Measurements from ENCODE around the gene EPS8L3.

Gene EPS8L3

GRCh38 chr1:109794319-109795132 lies 30.8 kb upstream of the EPS8L3 start:
- Histone ChIP-seq H3K36me3 (ENCODE audit: control insufficient read depth, insufficient read depth, low read length) (no peaks in the 10 kb centered on the region), H3K27me3 (replicated peaks; ENCODE audit: control insufficient read depth, insufficient read depth, low read length) (no peaks in the 10 kb centered on the region), H3K4me3 (replicated peaks; ENCODE audit: low read depth, low read length) (no peak overlapping the region)
- TF ChIP-seq CTCF (IDR thresholded peaks at IDR 0.05; ENCODE audit: insufficient read depth, low read length, poor library complexity, severe bottlenecking), result no peak
- no peak for DNase-seq (ENCODE audit: extremely low read depth, insufficient read length)

GRCh38 chr1:109793486-109794318 lies 30.0 kb upstream of the EPS8L3 start:
- no peak for DNase-seq (ENCODE audit: extremely low read depth, insufficient read length)
- H3K27me3 ChIP-seq (replicated peaks; ENCODE audit: control insufficient read depth, insufficient read depth, low read length), result no peaks in the 10 kb centered on the region
- no peak for TF ChIP-seq CTCF (IDR thresholded peaks at IDR 0.05; ENCODE audit: insufficient read depth, low read length, poor library complexity, severe bottlenecking)
- no peak overlapping the region for H3K4me3 ChIP-seq (replicated peaks; ENCODE audit: low read depth, low read length)
- no peaks in the 10 kb centered on the region for H3K36me3 ChIP-seq (ENCODE audit: control insufficient read depth, insufficient read depth, low read length)

- no peak overlapping the region for H3K4me3 ChIP-seq (replicated peaks; ENCODE audit: low read depth, low read length)
- H3K27me3 ChIP-seq (replicated peaks; ENCODE audit: control insufficient read depth, insufficient read depth, low read length), result no peaks in the 10 kb centered on the region
- no peak for DNase-seq (ENCODE audit: extremely low read depth, insufficient read length)
- no peak for TF ChIP-seq CTCF (IDR thresholded peaks at IDR 0.05; ENCODE audit: insufficient read depth, low read length, poor library complexity, severe bottlenecking)
- H3K36me3 ChIP-seq (ENCODE audit: control insufficient read depth, insufficient read depth, low read length), result no peaks in the 10 kb centered on the region
Measured at GRCh38 chr1:109793089-109793485, 29.4 kb upstream of the EPS8L3 start.

- Histone ChIP-seq H3K4me3 (replicated peaks; ENCODE audit: low read depth, low read length) (no peak overlapping the region), H3K27me3 (replicated peaks; ENCODE audit: control insufficient read depth, insufficient read depth, low read length) (no peaks in the 10 kb centered on the region), H3K36me3 (ENCODE audit: control insufficient read depth, insufficient read depth, low read length) (no peaks in the 10 kb centered on the region)
- TF ChIP-seq CTCF (IDR thresholded peaks at IDR 0.05; ENCODE audit: insufficient read depth, low read length, poor library complexity, severe bottlenecking), result no peak
- no peak for DNase-seq (ENCODE audit: extremely low read depth, insufficient read length)
Measured at GRCh38 chr1:109792056-109792831, 28.5 kb upstream of the EPS8L3 start.

- no peak overlapping the region for H3K4me3 ChIP-seq (replicated peaks; ENCODE audit: low read depth, low read length)
Measured at GRCh38 chr1:109791495-109792043, 27.8 kb upstream of the EPS8L3 start.

More at GRCh38 chr1:109791495-109792043, 27.8 kb upstream of the EPS8L3 start:
- TF ChIP-seq CTCF (IDR thresholded peaks at IDR 0.05; ENCODE audit: insufficient read depth, low read length, poor library complexity, severe bottlenecking), result no peak
- DNase-seq (ENCODE audit: extremely low read depth, insufficient read length), result no peak
- Histone ChIP-seq H3K27me3 (replicated peaks; ENCODE audit: control insufficient read depth, insufficient read depth, low read length) (no peaks in the 10 kb centered on the region), H3K36me3 (ENCODE audit: control insufficient read depth, insufficient read depth, low read length) (no peaks in the 10 kb centered on the region)

Data from GM06990 (cell line).